ENCODE measurements around the gene CCT3.
A peak's percentile ranks its signal among the peaks of the same experiment; 100 is the strongest.

CCT3 gene

DNA sequence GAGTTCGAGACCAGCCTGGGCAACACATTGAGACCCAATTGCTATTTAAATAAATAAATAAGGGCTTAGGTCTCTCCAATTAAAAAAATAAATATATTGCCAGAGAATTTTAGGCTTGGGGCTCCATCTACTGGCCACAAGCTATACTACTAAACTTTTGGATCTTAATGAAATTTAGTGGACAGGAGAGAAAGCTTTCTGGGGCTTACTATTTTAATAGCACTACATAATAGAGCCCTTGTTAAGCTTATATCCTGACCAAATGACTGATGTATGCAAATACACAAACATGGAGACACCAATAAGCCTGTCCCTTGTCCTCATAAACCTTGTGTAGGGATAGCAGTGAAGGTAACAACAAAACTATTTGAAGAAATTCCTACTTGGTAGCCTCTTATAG lies 18.4 kb downstream of the CCT3 start:
- DNase-seq: peak; percentile 24

- DNase-seq: no peak
These were observed 21.2 kb downstream of the CCT3 start for GRCh38 chr1:156316909-156317308.

DNA sequence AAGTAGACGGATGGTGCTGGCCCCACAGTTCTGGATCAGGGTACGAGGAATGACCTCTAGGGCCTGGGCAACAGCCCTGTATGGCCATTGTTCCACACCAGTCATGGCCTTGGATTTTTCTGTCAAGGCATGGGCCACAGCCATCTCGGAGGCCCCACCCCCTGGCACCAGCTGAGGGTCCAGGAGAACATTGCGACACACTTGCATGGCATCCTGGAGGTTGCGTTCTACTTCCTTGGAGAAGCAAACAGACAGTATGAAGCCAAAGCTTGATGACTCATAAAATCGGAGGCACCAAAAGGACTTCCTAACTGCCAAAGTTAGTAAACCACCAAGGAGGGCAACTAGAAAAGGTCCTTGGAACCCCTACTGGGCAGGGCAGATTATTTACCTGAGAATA lies 27.1 kb downstream of the CCT3 start:
- DNase-seq: no peak

- DNase-seq: no peak
These were observed 30.0 kb downstream of the CCT3 start for GRCh38 chr1:156308078-156308477.

DNA sequence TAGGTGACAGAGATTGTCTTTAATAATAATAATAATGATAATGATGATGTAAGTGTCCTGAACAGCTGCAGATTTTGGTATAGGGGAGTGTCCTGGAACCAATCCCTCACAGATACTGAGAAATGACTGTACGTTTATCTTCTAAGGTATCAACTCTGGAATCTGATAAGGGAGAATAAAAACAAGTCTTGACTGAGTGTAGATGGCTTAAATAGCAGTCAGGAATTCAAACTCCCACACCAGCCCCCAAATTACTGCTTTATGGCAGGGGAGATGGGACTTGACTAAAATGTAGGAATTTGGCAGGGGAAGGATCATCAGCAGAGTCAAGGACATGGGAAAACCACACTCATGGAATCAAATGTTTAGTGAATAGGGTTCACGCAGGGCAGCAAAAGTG lies 32.9 kb downstream of the CCT3 start:
- DNase-seq: no peak

GRCh38 chr1:156303241-156303640 lies 34.9 kb downstream of the CCT3 start:
- DNase-seq: no peak

GRCh38 chr1:156298852-156299357 lies 39.2 kb downstream of the CCT3 start, which contains the start of gene VHLL:
Gene VHLL, minus strand, starts transcription at chr1:156299307. Its CDS starts 118 bp downstream, at chr1:156299189.
- DNase-seq: no peak

DNA sequence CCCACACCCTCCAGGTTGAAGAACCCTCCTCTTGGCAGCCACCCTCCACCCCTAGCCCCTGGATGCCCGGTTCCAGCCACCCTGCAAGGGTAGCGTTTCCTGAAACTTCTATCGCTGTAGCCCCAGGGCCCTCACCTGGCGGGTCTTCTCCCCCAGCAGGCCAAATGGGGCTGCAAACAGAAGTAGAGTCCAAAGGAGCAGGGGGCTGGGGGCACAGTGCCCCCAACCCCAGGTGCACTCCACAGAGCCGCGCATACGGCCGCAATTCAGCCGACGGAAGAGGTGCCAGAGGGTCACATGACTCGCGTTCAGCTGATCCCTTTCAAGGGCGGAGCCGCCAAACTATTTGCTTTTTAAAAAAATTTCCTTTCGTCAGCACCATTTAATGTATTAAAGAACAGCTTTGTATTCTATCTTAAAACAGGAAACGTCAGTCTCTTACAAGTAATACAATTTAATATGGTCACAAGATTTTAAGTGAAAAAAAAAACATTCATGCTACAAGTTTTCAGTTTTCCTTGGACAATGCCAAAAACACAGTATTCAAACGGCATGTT lies 42.6 kb downstream of the CCT3 start, which contains the start of gene GLMP:
TSS of gene GLMP (minus strand) at position 289 of the 557 bp plus-strand sequence. CDS start at position 255, 34 bp downstream.
- peak; percentile 63 for DNase-seq

DNA sequence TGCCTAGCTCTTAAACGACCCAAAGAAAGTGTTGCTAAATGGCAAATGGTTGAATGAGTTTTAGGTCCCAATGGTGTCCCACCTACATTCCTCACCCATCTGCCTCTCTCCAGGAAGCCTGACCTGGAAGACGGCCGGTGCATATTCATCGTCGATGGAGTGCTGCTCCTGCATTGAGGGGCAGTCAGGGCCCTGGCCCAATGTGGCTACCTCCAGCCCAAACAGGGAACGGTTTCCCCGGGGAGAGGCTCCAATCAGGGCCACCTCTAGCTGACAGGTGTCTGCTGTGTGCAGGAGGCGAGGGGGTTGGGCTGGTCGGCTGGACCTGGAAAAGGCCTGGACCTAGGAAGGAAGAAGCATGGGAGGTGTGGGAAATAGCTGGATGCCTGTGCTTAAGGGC lies 44.2 kb downstream of the CCT3 start:
- no peak for DNase-seq

GRCh38 chr1:156293098-156293434 lies 45.0 kb downstream of the CCT3 start:
- DNase-seq: no peak

GRCh38 chr1:156291226-156292061 lies 46.6 kb downstream of the CCT3 start:
- DNase-seq: peak; percentile 18

DNA sequence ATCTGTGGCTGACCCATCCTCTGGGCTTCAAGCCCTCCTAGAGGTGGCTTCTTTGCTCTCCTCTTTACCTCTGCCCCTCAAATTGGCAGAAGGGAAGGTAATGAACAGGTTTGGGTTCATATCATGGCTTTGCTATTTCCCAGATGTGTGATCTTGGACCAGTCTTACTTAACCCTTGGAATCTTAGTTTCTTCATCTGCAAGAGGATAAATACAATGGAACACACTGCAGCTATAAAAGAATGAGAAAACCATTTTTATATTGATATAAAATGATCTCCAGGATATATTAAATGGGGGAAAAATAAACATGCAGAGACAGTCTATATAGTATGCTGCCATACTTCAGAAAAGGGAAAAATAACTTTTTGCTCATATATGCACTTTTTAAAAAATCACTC lies 48.2 kb downstream of the CCT3 start:
- DNase-seq: no peak

DNA sequence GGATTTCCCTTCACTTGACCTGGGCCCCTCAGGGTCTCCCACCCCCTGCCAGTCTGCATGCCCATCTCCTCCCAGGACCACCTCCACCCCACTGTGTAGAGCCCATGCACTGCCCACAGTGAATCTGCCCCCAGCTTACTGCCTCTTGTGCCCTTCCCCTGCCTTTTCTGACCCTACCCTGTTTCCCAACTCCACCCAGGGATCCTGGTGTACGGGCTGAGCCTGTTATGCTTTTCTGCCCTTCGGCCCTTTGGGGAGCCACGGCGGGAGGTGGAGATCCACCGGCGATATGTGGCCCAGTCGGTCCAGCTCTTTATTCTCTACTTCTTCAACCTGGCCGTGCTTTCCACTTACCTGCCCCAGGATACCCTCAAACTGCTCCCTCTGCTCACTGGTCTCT lies 52.0 kb downstream of the CCT3 start:
- no peak for DNase-seq

GRCh38 chr1:156285437-156285836 lies 52.7 kb downstream of the CCT3 start:
- DNase-seq: no peak

DNA sequence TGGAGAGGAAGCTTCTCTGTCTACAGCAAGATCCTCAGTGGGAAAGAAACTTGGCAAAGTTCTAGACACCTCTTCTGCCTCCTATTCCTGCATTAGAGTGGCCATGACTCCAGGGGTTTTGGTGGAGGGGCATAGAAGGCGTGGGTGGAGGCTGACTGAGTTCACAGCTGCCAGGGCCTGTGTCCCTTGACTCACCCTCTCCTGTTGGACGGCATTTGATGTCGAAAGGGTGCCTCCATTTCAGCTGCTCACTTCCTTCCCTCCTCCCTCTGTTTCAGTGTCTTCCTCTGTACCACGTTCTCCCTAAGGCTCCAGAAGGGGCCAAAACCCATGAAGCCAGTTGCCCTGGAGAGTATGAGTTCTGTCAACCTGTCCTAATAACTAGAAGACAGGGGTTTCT lies 53.3 kb downstream of the CCT3 start:
- DNase-seq: no peak

GRCh38 chr1:156284112-156284511 lies 54.0 kb downstream of the CCT3 start, which contains the start of gene TMEM79:
Gene TMEM79, plus strand, starts transcription at chr1:156284325. Its CDS starts 902 bp downstream, at chr1:156285227.
- no peak for DNase-seq

GRCh38 chr1:156283521-156283920 lies 54.6 kb downstream of the CCT3 start:
- no peak for DNase-seq

- DNase-seq: peak; percentile 99
These were observed 55.4 kb downstream of the CCT3 start, which contains the start of gene SMG5 for GRCh38 chr1:156282479-156283222. Gene SMG5, minus strand, starts transcription at chr1:156282825. Its CDS starts 145 bp downstream, at chr1:156282680.

- peak; percentile 56 for DNase-seq
These were observed 56.2 kb downstream of the CCT3 start for GRCh38 chr1:156281693-156282478.

DNA sequence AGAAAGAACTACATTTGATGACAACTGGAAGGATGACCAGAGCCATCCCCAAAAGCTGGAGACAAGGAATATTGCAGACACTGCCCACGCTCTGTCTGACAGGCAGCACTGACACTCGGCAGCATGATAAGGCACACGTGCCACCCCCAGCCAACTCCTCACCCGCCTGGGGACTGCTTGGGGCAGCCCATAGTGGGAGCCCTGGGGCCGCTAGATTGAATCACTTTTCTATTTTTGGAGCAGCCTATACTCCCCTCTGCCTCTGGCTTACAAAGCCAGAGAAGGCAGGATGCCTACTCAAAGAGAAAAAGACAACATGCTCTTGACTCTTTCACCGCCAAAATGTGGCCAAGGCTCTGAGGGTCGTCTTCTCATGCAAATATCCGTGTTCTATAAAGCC lies 56.8 kb downstream of the CCT3 start:
- DNase-seq: peak; percentile 73

GRCh38 chr1:156279837-156280236 lies 58.3 kb downstream of the CCT3 start:
- no peak for DNase-seq

- DNase-seq: no peak
These were observed 61.1 kb downstream of the CCT3 start for GRCh38 chr1:156276966-156277381.
